COLO668 (cell line): ENCODE results near the gene COPG1.
"Not testable (repeated sequence)": the region's sequence is repeated elsewhere in the genome, so short reads cannot be mapped to it uniquely, and the experiment has no call there.

Experiments used
- DNase-seq: peaks from one replicate; lab custom pipeline; 2025; ENCODE audit not compliant: unreplicated experiment; lab: John Stamatoyannopoulos, UW

Gene COPG1, protein sequence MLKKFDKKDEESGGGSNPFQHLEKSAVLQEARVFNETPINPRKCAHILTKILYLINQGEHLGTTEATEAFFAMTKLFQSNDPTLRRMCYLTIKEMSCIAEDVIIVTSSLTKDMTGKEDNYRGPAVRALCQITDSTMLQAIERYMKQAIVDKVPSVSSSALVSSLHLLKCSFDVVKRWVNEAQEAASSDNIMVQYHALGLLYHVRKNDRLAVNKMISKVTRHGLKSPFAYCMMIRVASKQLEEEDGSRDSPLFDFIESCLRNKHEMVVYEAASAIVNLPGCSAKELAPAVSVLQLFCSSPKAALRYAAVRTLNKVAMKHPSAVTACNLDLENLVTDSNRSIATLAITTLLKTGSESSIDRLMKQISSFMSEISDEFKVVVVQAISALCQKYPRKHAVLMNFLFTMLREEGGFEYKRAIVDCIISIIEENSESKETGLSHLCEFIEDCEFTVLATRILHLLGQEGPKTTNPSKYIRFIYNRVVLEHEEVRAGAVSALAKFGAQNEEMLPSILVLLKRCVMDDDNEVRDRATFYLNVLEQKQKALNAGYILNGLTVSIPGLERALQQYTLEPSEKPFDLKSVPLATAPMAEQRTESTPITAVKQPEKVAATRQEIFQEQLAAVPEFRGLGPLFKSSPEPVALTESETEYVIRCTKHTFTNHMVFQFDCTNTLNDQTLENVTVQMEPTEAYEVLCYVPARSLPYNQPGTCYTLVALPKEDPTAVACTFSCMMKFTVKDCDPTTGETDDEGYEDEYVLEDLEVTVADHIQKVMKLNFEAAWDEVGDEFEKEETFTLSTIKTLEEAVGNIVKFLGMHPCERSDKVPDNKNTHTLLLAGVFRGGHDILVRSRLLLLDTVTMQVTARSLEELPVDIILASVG

DNA sequence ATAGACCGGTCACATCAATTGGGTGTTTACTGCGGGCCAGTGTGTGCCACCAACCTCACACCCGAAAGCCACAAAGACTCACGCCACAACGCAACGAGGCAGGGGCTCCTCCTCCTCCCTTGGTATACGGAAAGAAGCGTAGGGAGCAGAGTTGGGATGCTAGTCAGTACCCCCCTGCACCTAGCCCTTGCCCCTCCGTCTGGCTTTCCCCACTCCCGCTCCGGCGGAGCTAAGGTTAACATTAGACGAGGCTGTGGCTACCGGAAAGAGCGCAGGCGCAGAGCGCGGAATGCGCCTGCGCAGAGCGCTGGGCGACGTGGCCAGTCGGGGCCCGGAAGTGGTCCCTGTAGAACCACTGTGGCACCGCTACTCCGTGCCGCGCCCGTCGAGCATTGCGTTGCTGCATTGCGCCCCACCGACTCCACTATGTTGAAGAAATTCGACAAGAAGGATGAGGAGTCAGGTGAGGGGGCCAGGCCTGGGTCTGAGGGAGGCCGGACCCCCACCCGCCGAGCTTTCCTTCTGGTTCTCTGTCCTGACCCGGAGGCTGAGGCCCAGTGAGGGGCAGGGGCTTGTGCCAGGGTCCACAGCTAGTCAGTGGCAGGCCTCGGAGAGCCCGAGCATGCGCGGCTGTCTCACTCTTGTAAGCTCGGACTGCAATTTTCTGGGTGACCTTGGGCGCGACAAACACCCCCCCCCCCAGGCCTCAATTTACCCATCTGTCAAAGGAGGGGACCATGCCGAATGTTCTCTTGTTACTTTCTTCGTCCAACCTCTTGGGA is at the start of gene COPG1:
Gene COPG1 (plus strand): TSS at position 323 of the 782 bp plus-strand sequence. CDS start 104 bp downstream, at position 427.
- DNase-seq = peak; percentile 84

DNA sequence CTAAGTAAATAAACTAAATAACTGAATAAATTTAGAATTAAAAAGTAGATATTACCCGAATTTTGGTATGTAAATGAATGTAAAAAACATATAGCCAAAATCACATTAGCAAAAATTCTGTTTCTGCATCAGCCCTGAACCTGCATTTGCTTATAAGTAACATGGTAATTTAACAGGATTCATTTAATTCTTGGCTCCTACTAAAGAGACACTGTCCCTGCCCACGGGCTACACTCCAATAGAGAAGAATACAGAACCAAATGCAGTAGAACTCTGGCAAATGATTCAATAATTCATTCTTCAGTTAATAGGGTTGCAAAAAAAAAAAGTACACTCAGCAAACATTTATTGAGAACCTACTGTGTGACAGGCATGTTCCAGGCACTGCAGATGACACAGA is 44.9 kb upstream of the COPG1 start:
- DNase-seq = no peak

DNA sequence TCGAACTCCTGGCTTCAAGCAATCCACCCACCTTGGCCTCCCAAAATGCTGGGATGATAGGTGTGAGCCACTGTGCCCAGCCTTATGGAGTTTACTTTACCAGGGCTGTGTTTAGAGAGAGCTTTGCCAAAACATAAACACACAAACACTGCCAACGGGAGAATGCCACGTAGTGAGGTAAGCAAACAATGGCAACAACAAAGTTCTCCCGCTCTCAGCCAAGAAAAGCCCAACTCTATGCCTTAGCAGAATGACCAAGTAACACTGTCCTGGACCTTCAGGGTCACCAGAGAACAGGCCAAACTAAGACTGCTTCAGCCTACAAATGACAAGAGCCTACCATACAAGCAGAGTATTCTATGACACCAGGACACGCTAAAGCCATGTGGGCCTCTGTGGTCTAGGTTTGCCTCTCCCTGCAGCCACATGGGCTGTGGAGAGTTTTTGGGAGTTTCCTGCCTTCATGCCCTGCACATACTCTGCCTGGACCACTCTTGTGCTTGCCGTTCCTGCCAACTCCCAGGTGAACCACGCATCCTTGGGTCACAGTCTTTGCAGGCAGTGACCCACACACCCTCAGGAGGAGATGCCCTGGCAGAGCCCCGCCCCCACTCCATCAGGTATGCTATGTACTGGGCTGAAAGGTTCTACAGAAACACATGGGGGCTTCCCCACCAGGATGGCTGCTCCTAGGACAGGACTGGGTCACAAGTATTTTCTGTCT is 44.1 kb upstream of the COPG1 start:
- DNase-seq = no peak

DNA sequence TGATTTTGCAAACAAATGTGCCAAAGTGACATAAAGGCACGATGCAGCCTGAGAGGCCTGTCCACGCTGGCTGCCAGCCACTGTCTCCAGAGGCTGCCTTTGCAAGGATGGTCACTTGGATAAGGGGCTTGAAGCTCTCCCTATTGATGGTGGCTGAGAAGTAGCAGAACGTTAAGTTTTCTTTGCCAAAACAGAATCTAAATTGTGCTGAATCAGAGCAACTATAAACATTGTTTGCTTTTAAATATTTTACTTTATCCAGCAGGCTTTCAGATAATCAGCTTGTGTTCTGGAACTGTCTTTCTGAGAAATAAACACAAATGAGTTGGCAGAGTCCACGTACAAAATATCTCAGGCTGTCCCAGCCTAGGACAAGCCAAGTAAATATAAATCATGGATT is 41.9 kb upstream of the COPG1 start:
- DNase-seq = no peak

DNA sequence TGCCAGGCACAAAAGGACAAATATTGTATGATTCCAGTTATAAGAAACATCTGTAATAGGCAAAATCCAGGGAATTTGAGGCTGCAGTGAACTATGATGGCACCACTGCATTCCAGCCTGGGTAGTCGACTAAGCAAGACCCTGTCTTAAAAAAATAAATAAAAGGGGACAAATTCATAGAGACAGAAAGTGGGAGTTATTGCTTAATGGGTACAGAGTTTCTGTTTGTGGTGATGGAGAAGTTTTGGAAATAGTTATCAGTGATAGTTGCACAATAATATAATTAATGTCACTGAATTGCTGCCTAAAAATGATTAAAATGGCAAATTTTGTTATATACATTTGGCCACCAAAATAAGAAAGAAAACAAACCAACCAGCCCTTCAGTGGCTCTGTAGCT is 38.1 kb upstream of the COPG1 start:
- DNase-seq = no peak

DNA sequence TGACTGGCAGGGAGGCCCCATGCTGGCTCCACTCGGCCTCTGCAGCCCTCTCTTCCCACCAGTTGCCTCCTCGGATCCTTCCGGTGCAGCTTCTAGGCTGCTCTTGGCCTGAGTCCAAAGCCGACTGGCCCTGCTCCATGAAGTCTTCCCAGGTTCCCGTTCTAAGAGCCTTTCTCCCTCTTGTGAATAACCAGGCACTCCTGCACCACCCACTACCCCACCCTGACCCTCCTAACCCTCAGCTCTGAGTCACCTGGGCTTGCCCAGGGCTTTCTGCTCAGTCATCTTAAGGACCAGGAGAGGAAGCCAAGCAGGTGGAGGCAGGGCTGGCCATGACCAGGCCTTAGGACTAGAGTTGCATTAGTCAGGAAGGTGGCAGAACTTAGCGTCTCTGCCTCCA is 37.6 kb upstream of the COPG1 start:
- peak; percentile 35 for DNase-seq

DNA sequence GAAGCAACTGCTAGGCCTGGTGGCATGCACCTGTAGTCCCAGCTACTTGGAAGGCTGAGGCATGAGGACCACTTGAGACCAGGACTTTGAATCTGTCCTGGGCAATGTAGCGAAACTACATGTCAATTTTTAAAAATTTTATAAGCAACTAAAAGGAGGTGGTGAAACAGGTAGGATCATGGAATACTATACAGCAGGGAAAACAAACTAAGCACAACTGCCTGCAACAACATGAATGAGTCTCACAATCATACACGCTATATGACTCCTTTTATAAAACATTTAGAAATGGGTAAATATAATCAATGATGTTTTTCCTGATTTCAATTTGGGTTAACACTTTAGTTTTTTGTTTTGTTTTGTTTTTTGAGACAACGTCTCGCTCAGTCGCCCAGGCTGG is 36.2 kb upstream of the COPG1 start:
- DNase-seq = no peak

DNA sequence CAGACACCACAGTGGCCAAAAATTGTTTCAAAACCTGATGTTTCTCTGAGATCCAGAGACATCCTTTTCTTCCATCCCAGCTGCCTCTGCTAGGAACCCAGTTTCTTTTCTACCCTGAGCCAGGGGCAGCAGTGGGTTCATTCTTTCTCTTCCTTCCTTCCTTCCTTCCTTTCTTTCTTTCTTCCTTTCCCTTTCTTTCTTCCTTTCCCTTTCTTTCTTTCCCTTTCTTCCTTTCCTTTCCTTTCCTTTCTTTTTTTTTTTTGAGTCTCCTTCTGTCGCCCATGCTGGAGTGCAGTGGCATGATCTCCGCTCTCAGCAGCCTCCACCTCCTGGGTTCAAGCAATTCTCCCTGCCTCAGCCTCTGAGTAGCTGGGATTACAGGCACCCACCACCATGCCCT is 30.7 kb upstream of the COPG1 start:
- no peak for DNase-seq

DNA sequence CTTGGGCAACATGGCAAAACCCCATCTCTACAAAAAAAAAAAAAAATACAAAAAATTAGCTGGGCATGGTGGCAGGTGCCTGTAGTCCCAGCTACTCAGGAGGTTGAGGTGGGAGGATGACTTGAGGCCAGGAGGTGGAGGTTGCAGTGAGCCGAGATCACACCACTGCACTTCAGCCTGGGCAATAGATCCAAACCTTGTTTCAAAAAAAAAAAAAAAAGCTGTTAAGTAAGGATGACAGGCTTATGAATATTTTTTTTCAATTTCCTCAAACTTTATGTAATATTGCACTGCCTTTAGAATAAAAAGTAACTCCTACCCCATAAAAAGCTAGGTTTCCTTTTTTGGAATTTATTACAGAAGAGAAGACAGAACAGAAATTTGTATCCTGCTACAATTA is 25.0 kb upstream of the COPG1 start:
- not testable (repeated sequence) for DNase-seq

DNA sequence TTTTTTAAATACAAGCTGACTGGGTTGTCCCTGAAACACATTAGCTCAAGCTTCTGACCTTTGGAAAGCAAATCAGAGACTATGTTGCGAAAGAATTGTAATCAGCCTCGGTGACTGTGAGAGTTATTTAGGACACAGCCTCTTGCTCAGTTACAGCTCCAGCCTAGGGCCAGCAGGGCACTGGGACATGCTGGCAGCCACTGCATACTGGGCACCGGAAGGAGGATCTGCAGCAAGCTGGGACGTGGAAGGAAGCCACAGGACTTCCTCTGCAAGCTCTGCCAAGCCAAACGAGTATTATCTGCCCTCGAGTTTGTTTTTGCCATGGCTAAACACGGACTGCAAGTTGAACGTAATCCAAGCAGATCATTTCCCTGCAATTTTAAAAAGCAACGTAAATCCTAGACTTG is 24.4 kb upstream of the COPG1 start:
- no peak for DNase-seq

DNA sequence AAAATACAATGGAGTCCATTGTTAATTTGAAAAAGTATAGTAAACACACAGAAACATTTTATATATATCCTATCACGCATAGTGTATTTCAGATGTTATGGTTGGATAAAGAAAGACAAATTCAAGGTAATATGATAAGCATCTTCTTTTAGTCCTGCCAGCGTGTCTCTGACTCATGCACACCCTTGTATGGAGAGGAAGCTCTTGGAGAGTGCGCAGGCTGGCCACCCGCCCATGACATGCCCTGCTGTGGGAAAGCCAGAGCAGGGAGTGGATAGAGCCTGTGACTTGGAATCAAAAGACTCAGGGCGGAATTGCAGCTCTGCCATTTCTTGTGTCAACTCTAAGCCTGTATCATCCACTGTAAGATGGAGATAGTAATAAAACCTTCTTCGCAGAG is 23.0 kb upstream of the COPG1 start:
- DNase-seq = peak; percentile 8

DNA sequence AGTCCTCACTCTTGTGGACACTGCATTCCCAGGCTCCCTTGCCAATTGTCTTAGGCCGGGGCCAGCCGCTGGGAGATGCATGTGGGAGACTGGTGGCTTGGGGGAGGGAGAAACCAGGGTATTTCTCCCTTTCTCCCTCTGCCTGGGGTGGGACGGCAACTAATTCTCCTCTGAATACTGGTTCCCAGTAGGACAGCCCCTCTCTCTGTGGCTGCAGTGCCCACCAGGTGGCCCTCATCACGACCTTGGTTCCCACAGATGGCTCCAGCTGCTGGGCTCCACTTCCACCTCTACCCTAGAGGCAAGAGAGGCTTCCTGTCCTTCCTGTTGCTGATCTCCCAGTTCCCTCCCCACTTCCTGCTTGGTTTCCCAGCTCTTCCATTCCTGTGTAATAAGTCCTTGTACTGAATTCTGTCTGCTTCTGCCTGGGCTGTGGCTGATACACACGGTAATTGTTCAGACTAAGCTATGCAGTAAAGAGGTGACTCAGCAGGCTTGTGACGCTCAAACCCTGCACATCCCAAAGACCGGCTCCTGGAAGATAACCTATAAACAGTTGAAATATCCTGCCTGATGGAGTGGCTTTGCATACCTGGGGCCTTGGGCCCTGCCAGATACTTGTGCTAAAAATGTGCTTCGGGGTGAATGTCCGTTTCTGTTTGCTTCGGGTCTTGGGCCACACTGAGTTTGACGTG is 20.4 kb upstream of the COPG1 start:
- no peak for DNase-seq

DNA sequence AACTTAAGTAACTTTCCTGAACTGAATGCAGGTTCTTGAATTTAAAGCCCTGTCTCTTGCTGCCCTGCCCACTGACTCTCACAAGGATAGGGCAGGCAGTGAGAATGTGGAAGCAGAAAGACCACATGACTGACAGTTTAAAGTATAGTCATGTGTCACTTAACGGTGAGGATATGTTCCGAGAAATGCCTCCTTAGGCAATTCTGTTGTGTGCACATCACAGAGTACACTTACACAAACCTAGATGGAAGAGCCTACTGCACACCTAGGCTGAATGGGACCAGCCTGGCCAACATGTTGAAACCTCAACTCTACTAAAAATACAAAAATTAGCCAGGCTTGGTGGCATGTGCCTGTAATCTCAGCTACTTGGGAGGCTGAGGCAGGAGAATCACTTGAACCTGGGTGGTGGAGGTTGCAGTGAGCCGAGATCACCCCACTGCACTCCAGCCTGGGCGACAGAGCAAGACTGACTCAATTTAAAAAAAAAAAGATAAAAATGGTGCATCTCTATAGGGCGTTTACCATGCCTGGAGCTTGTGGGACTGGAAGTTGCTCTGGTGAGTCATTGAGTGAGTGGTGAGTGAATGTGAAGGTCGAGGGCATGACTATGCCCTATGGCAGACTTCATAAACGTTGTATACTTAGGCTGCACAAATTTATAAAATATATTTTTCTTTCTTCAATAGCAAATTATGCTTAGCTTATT is 18.9 kb upstream of the COPG1 start:
- DNase-seq = no peak

DNA sequence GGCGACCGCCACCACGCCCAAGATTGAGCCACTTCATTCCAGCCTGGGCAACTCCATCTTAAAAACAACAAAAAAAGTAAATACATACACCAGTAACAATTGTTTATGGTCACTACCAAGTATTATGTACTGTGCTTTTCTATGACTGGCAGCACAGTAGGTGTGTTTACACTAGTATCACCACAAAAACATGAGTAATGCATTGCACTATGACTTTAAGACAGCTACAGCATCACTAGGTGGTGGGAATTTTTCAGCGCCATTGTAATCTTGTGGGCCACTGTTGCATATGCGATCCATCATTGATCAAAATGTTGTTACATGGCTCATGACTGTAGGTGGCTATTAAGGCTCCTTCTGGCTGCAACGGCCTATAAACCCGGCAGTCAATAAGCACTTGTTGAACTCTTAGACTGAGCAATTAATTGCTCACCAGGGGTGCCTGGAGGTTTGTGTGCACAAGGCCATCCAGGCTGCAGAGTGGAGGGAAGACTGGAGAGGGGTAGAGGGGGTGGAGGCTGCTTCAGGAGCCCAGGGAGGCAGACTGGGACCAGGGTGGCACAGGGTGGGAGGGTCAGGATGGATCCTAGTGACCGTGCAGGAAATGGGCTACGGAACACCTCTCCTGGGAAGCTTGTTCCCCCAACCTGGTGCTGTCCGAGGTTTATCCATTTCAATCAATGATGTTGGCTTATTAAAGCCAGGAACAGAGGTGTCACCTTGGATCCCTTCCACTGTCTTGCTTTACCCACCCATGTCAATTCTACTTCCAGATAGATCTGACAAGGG is 17.9 kb upstream of the COPG1 start:
- no peak for DNase-seq

DNA sequence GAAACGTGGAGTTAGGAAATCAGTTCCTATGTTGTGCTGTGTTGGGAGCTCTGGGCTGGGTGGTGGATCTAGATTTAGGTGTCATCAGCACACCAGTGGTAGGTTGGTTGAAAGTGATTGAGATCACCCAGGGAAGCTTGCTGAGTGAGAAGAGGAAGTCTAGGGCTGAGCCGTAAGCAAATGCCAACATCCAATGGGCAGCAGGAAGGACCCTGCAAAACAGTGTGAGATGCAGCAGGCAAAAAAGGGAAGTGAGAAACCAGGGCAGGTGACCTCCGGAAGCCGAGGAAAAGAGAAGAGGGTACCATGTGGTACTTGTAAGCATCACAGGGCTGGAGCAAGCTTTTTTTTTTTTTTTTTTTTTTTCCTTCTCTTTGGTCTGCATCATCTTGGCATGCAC is 15.9 kb upstream of the COPG1 start:
- no peak for DNase-seq

DNA sequence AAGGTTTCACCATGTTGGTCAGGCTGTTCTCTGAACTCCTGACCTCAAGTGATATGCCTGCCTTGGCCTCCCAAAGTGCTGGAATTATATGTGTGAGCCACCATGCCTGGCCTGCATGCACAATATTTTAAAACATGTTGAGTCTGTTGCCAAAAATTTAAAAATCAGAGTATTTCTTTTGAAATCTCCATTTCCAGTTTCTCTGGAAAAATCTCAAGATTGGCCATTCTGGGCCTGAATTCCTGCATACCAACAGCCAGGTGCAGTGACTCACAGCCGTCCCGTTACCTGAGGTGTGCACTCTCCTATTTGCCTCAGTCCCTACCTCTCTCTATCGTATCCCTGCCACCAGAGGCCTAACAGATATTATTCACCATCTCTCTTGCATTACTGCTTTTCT is 15.0 kb upstream of the COPG1 start:
- no peak for DNase-seq

DNA sequence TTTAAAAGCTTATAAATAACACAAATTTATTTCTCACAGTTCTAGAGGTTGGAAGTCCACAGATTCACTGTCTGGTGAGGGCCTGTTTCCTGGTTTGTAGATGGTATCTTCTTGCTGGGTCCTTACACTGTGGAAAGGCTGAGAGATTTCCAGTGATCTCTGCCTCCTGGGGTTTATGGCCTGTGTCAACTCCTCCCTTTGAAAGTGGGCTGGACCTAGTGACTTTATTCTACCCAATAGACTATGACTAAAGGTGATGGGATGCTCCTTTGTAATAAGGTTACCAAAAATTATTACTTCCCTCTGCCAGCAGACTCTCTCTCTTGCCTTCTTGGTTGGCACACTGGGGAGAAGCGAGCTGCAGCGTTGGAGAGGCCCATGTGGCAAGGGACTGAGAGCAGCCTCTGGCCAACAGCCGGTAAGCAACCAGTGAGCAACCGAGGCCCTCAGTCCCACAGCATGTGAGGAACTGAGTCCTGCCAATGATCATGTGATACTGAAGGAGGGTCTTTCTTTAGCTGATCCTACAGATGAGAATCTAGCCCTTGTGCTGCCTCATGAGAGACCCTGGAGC is 14.0 kb upstream of the COPG1 start:
- DNase-seq = no peak

DNA sequence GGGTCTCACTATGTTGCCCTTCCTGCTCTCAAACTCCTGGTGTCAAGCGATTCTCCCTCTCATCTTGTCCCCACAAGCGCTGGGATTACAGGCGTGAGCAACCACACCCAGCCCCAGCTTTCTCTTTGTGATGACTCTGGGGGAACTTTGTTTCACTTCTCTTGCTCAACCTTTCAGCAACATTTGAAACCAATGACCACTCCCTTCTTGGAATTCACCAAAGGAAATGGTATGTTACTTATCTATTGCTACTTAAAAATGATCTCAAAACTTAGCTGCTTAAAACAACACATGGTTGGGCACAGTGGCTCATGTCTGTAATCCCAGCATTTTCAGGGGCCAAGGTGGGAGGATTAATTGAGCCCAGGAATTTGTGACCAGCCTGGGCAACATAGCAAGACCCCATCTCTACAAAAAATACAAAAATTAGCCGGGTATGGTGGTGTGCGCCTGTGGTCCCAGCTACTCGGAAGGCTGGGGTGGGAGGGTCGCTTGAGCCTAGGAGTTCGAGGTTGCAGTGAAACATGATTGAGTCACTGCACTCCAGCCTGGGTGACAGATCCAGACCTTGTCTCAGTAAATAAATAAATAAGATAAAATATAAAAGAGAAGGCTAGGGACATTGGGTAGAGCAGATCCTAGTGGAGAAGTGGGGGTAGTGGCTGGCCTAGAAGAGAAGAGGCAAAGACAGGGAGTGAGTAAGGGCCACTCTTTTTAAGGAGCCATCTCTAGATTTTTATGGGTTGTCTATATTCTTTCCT is 10.3 kb upstream of the COPG1 start:
- DNase-seq = no peak
